NK-92 treated with Interleukin-12 subunit alpha and Interleukin-12 subunit beta, amount 100 ng/mL, for 24 hours (cell line): ENCODE measurements around the gene ASIC1.
"Not testable (repeated sequence)": the region's sequence is repeated elsewhere in the genome, so short reads cannot be mapped to it uniquely, and the experiment has no call there.

ENCODE experiments used
- DNase-seq: peaks from one replicate; lab custom pipeline; 2025; lab: John Stamatoyannopoulos, UW

The ASIC1 gene

GRCh38 chr12:50061946-50062686, 4.7 kb downstream of the ASIC1 start:
- DNase-seq = no peak

GRCh38 chr12:50062728-50063460, 5.5 kb downstream of the ASIC1 start:
- DNase-seq = no peak

GRCh38 chr12:50065726-50066310, 8.4 kb downstream of the ASIC1 start:
- DNase-seq = no peak

- DNase-seq = no peak
These were observed 9.0 kb downstream of the ASIC1 start for GRCh38 chr12:50066402-50066801.

GRCh38 chr12:50069069-50069468, 11.7 kb downstream of the ASIC1 start:
- DNase-seq = no peak

GRCh38 chr12:50069539-50069938, 12.1 kb downstream of the ASIC1 start:
- DNase-seq = no peak

- DNase-seq = peak; percentile 11
These were observed 13.1 kb downstream of the ASIC1 start for GRCh38 chr12:50070314-50071060.

GRCh38 chr12:50072198-50072907, 15.0 kb downstream of the ASIC1 start:
- DNase-seq = no peak

GRCh38 chr12:50073206-50073605, 15.8 kb downstream of the ASIC1 start:
- no peak for DNase-seq

GRCh38 chr12:50073712-50074111, 16.3 kb downstream of the ASIC1 start:
- no peak for DNase-seq

GRCh38 chr12:50074936-50075807, 17.8 kb downstream of the ASIC1 start:
- peak; percentile 42 for DNase-seq

GRCh38 chr12:50075808-50076170, 18.4 kb downstream of the ASIC1 start:
- DNase-seq = no peak

GRCh38 chr12:50077099-50077498, 19.7 kb downstream of the ASIC1 start:
- DNase-seq = no peak

GRCh38 chr12:50078281-50078680, 20.9 kb downstream of the ASIC1 start:
- DNase-seq = no peak

- DNase-seq = no peak
These were observed 22.4 kb downstream of the ASIC1 start for GRCh38 chr12:50079771-50080170.

GRCh38 chr12:50081096-50081808, 23.9 kb downstream of the ASIC1 start:
- no peak for DNase-seq

- DNase-seq = no peak
These were observed 25.2 kb downstream of the ASIC1 start for GRCh38 chr12:50082644-50083043.

- no peak for DNase-seq
These were observed 25.9 kb downstream of the ASIC1 start for GRCh38 chr12:50083301-50083700.

GRCh38 chr12:50084409-50084774, 27.0 kb downstream of the ASIC1 start:
- not testable (repeated sequence) for DNase-seq
